GM12874 (cell line): ENCODE results near the gene CSRP3.

Source experiments
- TF ChIP-seq, protein P1 (sequence below): IDR thresholded peaks from 2 replicates; pipeline ENCODE4 v1.5.1; 2011; ENCODE audit warnings: low read depth, mild to moderate bottlenecking, control low read depth, low read length, moderate library complexity; ENCODE audit not compliant: insufficient read depth

CSRP3 gene

GRCh38 chr11:19183646-19184045, 18.1 kb downstream of the CSRP3 start:
- TF ChIP-seq, protein P1, sequence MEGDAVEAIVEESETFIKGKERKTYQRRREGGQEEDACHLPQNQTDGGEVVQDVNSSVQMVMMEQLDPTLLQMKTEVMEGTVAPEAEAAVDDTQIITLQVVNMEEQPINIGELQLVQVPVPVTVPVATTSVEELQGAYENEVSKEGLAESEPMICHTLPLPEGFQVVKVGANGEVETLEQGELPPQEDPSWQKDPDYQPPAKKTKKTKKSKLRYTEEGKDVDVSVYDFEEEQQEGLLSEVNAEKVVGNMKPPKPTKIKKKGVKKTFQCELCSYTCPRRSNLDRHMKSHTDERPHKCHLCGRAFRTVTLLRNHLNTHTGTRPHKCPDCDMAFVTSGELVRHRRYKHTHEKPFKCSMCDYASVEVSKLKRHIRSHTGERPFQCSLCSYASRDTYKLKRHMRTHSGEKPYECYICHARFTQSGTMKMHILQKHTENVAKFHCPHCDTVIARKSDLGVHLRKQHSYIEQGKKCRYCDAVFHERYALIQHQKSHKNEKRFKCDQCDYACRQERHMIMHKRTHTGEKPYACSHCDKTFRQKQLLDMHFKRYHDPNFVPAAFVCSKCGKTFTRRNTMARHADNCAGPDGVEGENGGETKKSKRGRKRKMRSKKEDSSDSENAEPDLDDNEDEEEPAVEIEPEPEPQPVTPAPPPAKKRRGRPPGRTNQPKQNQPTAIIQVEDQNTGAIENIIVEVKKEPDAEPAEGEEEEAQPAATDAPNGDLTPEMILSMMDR = no peak

- TF ChIP-seq, protein P1 = no peak
Observed at GRCh38 chr11:19181531-19182261, 20.1 kb downstream of the CSRP3 start.

- TF ChIP-seq, protein P1 = no peak
Observed at GRCh38 chr11:19176629-19177186, 25.1 kb downstream of the CSRP3 start.

DNA sequence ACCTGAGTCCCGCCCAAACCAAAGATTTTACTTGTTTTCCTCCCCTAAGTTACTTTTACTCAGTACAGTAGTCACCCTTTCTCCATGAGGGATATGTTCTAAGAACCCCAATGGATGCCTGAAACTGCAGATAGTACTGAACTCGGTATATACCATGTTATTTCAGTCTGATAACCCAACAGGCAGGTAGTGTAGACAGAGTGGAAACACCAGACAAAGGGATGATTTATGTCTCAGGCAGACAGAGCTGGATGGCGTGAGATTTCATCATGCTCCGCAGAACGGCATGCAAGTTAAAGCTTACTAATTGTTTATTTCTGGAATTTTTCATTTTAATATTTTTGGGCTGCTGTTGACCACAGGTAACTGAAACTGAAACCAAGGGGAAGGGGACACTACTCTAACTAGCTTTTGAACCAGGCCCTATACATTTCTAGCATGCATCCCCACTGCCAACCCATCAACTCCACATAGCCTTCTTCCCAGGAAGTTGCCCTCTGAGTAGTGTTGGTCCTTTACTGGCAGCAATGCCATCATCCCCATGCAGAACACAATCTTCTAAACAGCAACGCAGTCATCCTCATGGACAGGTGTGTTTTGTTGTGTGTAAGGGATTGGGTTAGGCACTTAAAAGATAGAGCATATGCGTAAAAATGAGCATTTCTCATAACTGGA, 27.7 kb downstream of the CSRP3 start:
- TF ChIP-seq, protein P1 = no peak

GRCh38 chr11:19173004-19173689, 28.6 kb downstream of the CSRP3 start:
- TF ChIP-seq, protein P1 = no peak

DNA sequence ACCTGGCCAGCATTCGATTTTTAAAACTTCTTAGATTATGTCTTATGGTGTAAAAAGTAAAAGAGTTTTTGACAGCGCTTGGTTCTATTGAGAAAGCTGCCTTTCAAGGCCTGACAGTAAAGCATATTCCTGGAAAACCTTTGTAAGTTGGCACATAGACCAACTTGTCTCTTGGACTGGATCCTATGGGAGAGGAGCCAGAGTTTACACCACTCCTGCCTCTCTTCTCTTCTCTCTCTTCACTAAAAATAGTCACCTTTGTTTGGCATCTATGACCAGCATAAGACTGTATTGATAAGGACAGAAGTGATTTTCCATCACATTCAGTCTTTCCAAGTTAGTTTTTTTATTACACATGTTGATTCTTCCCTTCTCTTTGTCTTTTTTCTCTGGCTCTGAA, 33.7 kb downstream of the CSRP3 start:
- TF ChIP-seq, protein P1 = no peak

DNA sequence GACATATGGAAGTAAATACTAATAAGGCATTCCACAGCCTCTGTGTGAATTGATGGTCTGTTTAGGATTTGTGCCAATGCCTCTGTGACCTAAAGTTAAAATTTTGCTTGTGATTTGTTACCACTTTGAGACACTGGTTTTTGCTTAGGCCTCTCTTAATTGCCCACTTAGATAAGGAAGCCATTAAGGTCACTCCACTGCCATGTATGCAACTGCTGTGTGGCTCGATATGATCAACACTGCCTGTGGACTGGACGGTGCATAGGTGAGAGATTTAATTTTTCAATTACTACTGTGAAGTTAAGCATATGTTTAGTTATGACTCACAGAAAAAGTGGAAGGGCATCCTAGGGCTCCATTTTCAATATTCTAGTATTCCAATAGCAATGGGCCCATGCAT, 36.9 kb downstream of the CSRP3 start:
- TF ChIP-seq, protein P1 = no peak
